Small intestine (tissue), 7 donors: ENCODE measurements around the gene TBC1D19. TPM values are rescaled to one million over a fixed set of nuclear protein-coding genes. Genes with fewer than 3 reads are reported as not detected.
A peak's percentile ranks its signal among the peaks of the same experiment; 100 is the strongest.
"Not testable (repeated sequence)": the region's sequence is repeated elsewhere in the genome, so short reads cannot be mapped to it uniquely, and the experiment has no call there.

Experiments
- DNase-seq, 2 donors: peaks; one replicate each; pipeline versions ENCODE4 v3.0.0 to v3.0.0-alpha.2; 2013
- FAIRE-seq: peaks from 2 replicates; lab custom pipeline; 2012; peaks lifted over from hg19 to GRCh38; lab: Jason Lieb, UNC
- H3K27ac ChIP-seq, 3 donors: one replicate each; pipeline ENCODE4 v1.5.1; 2013; ENCODE audit warnings: low read length in 2 of 3, mild to moderate bottlenecking in 2 of 3, control low read depth in 1 of 3, inconsistent platforms in 1 of 3, low read depth in 1 of 3, moderate library complexity in 1 of 3
- H3K27me3 ChIP-seq, 3 donors: one replicate each; pipeline ENCODE4 v1.6.1; 2013; ENCODE audit warnings: low read length in 3 of 3, inconsistent platforms in 1 of 3; ENCODE audit not compliant: control insufficient read depth in 3 of 3, insufficient read depth in 3 of 3
- H3K36me3 ChIP-seq, 3 donors: one replicate each; pipeline ENCODE4 v1.6.1; 2013; ENCODE audit warnings: low read length in 3 of 3, inconsistent platforms in 1 of 3, low read depth in 1 of 3, mild to moderate bottlenecking in 1 of 3, moderate library complexity in 1 of 3; ENCODE audit not compliant: control insufficient read depth in 3 of 3, insufficient read depth in 2 of 3
- H3K4me1 ChIP-seq, 3 donors: one replicate each; pipeline ENCODE4 v1.6.1; 2013; ENCODE audit warnings: low read length in 2 of 3, inconsistent platforms in 1 of 3, low read depth in 1 of 3, mild to moderate bottlenecking in 1 of 3, moderate library complexity in 1 of 3; ENCODE audit not compliant: control insufficient read depth in 3 of 3, insufficient read depth in 2 of 3
- H3K4me3 ChIP-seq, 3 donors: one replicate each; pipeline ENCODE4 v1.5.1; 2013; ENCODE audit warnings: low read length in 3 of 3, control low read depth in 1 of 3, inconsistent platforms in 1 of 3, low read depth in 1 of 3, mild to moderate bottlenecking in 1 of 3, moderate library complexity in 1 of 3
- H3K9me3 ChIP-seq, 2 donors: one replicate each; pipeline ENCODE4 v1.6.1; 2013; ENCODE audit warnings: low read depth in 1 of 2, low read length in 1 of 2; ENCODE audit not compliant: control insufficient read depth in 2 of 2, insufficient read depth in 1 of 2
- WGBS, 3 donors: extraction: QIAGEN DNeasy Blood & Tissue Kit; methylation state at CpG; one replicate each; pipeline ENCODE4 v1.1.7; 2013; 5-methylcytosine and 5-hydroxymethylcytosine counted together
- polyA plus RNA-seq, 4 donors: library from polyadenylated mRNA; stranded (reverse) in 3 of 4; unstranded in 1 of 4; fragments of 200-250 nt in 3 of 4; fragments of 120-200 nt in 1 of 4; gene quantifications; one replicate each; pipeline versions ENCODE4 v1.2.1 to v1.2.3, GENCODE V29; 2013
- donor health status: healthy with polysubstance abuse.
- donor health status: control.
- donor health status: control.
- donor health status: Bipolar disorder and iron deficiency.
- donor health status: healthy.

TBC1D19 gene
- polyA plus RNA-seq, 4 donors: 1.1 to 7.4 (median 2.1) TPM; not detected in 1

GRCh38 chr4:26568446-26568994, 15.4 kb upstream of the TBC1D19 start:
- Histone ChIP-seq H3K36me3 (no peaks in the 10 kb centered on the region), H3K27me3 (no peaks in the 10 kb centered on the region), H3K27ac (no peak overlapping the region), H3K4me3 (no peak overlapping the region), H3K4me1 (no peaks in the 10 kb centered on the region), H3K9me3 (no peaks in the 10 kb centered on the region)
- FAIRE-seq (no peak), DNase-seq (no peak)
- 61 to 69% (median 64%) methylated on average over 3 of the region's 3 CpGs for WGBS, 3 donors

GRCh38 chr4:26570596-26570995, 13.3 kb upstream of the TBC1D19 start:
- no peaks in the 10 kb centered on the region for H3K36me3 ChIP-seq
- H3K4me1 ChIP-seq: no peaks in the 10 kb centered on the region
- 63 to 76% (median 69%) methylated on average over 3 of the region's 3 CpGs for WGBS, 3 donors

GRCh38 chr4:26573389-26573794, 10.5 kb upstream of the TBC1D19 start:
- 86 to 100% (median 87%) methylated on average over 1 of the region's 1 CpG for WGBS, 3 donors

More at GRCh38 chr4:26570596-26570995, 13.3 kb upstream of the TBC1D19 start:
- no peak overlapping the region for H3K27ac ChIP-seq
- H3K9me3 ChIP-seq: no peaks in the 10 kb centered on the region
- H3K27me3 ChIP-seq: no peaks in the 10 kb centered on the region
- no peak overlapping the region for H3K4me3 ChIP-seq
- FAIRE-seq: no peak
- no peak for DNase-seq

GRCh38 chr4:26574563-26574962, 9.3 kb upstream of the TBC1D19 start:
- Histone ChIP-seq H3K4me1 (peaks cover 0 to 12% (median 2%) of the 10 kb centered on the region in 3 donors), H3K4me3 (no peak overlapping the region), H3K36me3 (no peaks in the 10 kb centered on the region), H3K9me3 (no peaks in the 10 kb centered on the region), H3K27ac (no peak overlapping the region), H3K27me3 (no peaks in the 10 kb centered on the region)
- 73 to 95% (median 91%) methylated on average over 1 of the region's 1 CpG for WGBS, 3 donors
- FAIRE-seq: no peak
- no peak for DNase-seq

More at GRCh38 chr4:26573389-26573794, 10.5 kb upstream of the TBC1D19 start:
- Histone ChIP-seq H3K27ac (no peak overlapping the region), H3K4me1 (peaks cover 0 to 12% (median 2%) of the 10 kb centered on the region in 3 donors), H3K27me3 (no peaks in the 10 kb centered on the region), H3K36me3 (no peaks in the 10 kb centered on the region), H3K9me3 (no peaks in the 10 kb centered on the region), H3K4me3 (no peak overlapping the region)
- FAIRE-seq (no peak), DNase-seq (no peak)

- no peak overlapping the region for H3K27ac ChIP-seq
- no peaks in the 10 kb centered on the region for H3K36me3 ChIP-seq
- H3K9me3 ChIP-seq: no peaks in the 10 kb centered on the region
- peak in 1 of 2 donors; percentile 38 for DNase-seq
- WGBS, 3 donors: 50 to 63% (median 52%) methylated on average over 7 of the region's 7 CpGs
- peaks cover 0 to 12% (median 2%) of the 10 kb centered on the region in 3 donors for H3K4me1 ChIP-seq
- no peaks in the 10 kb centered on the region for H3K27me3 ChIP-seq
- FAIRE-seq: no peak
- H3K4me3 ChIP-seq: no peak overlapping the region
Observed at GRCh38 chr4:26576231-26576739, 7.6 kb upstream of the TBC1D19 start.

GRCh38 chr4:26577066-26577465, 6.8 kb upstream of the TBC1D19 start:
- Histone ChIP-seq H3K27ac (no peak overlapping the region), H3K4me1 (peaks cover 0 to 12% (median 2%) of the 10 kb centered on the region in 3 donors), H3K4me3 (no peak overlapping the region), H3K27me3 (no peaks in the 10 kb centered on the region), H3K9me3 (no peaks in the 10 kb centered on the region), H3K36me3 (no peaks in the 10 kb centered on the region)
- WGBS, 3 donors: 22 to 54% (median 26%) methylated on average over 2 of the region's 2 CpGs
- FAIRE-seq (no peak), DNase-seq (peak in 1 of 2 donors; percentile 67)

GRCh38 chr4:26579169-26579568, 4.7 kb upstream of the TBC1D19 start:
- FAIRE-seq (no peak), DNase-seq (no peak)
- Histone ChIP-seq H3K9me3 (no peaks in the 10 kb centered on the region), H3K36me3 (no peaks in the 10 kb centered on the region), H3K4me3 (no peak overlapping the region), H3K27me3 (no peaks in the 10 kb centered on the region), H3K27ac (no peak overlapping the region), H3K4me1 (peaks cover 0 to 12% (median 2%) of the 10 kb centered on the region in 3 donors)
- WGBS, 3 donors: 88 to 93% (median 91%) methylated on average over 5 of the region's 5 CpGs

GRCh38 chr4:26581341-26581740, 2.5 kb upstream of the TBC1D19 start:
- not testable (repeated sequence) for DNase-seq, H3K27me3 ChIP-seq, H3K27ac ChIP-seq, H3K4me1 ChIP-seq, H3K4me3 ChIP-seq, H3K36me3 ChIP-seq, FAIRE-seq, H3K9me3 ChIP-seq
- WGBS, 3 donors: 95 to 100% (median 96%) methylated on average over 4 of the region's 4 CpGs
